HG03469 (cell line): ENCODE measurements around the gene OLIG2.

Experiments
- ATAC-seq: cut with Tn5 transposase; IDR thresholded peaks from one replicate; pipeline ENCODE4 v1.9.1; 2021; ENCODE audit warnings: mild to moderate bottlenecking, moderate library complexity, moderate number of reproducible peaks; ENCODE audit not compliant: unreplicated experiment

OLIG2 gene

DNA sequence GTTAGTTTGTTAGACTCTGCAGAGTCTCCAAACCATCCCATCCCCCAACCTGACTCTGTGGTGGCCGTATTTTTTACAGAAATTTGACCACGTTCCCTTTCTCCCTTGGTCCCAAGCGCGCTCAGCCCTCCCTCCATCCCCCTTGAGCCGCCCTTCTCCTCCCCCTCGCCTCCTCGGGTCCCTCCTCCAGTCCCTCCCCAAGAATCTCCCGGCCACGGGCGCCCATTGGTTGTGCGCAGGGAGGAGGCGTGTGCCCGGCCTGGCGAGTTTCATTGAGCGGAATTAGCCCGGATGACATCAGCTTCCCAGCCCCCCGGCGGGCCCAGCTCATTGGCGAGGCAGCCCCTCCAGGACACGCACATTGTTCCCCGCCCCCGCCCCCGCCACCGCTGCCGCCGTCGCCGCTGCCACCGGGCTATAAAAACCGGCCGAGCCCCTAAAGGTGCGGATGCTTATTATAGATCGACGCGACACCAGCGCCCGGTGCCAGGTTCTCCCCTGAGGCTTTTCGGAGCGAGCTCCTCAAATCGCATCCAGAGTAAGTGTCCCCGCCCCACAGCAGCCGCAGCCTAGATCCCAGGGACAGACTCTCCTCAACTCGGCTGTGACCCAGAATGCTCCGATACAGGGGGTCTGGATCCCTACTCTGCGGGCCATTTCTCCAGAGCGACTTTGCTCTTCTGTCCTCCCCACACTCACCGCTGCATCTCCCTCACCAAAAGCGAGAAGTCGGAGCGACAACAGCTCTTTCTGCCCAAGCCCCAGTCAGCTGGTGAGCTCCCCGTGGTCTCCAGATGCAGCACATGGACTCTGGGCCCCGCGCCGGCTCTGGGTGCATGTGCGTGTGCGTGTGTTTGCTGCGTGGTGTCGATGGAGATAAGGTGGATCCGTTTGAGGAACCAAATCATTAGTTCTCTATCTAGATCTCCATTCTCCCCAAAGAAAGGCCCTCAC, at the start of gene OLIG2:
Gene OLIG2, plus strand, starts transcription at position 447 of the 954 bp plus-strand sequence. CDS start 928 bp downstream, outside the sequence.
- no peak for ATAC-seq

DNA sequence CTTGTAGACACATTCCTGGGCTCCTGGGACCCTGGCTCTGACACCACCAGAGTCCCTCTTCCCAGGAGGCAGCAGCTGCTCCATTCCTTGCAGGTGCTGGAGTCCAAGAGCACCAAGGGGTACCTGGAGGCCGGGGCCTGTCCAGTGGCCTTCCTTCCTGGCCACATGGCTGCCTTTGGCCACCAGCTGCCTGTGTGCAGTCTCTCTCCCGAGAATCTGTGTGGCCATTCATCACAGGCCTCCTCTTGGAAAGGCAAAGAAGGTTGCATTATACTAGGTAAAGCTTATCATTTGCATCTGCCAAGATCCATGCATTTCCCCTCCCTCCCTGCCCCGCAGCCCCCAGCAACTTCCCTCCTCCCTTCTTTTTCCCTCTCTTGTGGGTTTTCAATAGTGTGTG, 48.9 kb upstream of the OLIG2 start:
- ATAC-seq, result no peak

DNA sequence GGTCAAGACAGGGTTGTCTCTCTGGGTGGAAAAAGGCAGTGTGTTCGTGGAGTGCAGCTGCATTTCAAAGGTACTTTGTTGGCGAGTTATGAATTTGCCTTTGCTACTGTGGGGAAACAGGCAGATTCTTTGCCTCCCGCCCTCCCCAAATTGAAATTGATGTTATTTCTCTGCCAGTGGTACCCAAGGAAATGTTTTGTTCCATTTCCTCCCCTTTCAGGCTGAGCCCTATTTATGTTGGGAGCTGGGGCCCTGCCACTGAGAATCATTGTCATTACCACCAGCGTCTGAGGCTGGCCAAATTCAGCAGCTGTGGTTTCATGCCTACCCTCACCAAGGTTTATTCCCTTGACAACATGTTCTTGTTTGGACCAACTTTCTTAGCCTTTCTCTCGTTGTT, 48.5 kb upstream of the OLIG2 start:
- no peak for ATAC-seq

- no peak for ATAC-seq
Observed at GRCh38 chr21:32978331-32979270, 47.1 kb upstream of the OLIG2 start.

- ATAC-seq, result no peak
Observed at GRCh38 chr21:32979598-32980268, 46.0 kb upstream of the OLIG2 start.

GRCh38 chr21:32981096-32981495, 44.6 kb upstream of the OLIG2 start:
- no peak for ATAC-seq

DNA sequence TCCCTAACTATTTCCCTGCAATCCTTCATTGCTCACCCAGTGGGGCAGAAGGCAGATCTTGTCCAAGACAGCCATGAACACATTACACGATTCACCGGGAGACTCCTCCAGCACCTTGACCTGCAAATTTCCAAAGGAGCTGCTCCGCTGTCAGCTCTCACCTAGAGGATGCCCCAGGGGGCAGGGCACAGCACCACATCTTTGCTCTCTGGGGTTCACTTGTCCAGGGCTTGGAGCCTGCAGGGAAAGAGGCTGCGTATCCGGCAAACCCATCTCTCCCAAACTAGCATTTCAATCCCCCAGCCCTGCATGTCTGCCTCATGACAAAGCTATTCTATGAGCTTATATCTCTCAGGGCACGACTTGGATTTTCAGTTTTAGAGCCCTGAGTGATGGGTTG, 35.1 kb upstream of the OLIG2 start:
- no peak for ATAC-seq

GRCh38 chr21:32991361-32991760, 34.4 kb upstream of the OLIG2 start:
- no peak for ATAC-seq

GRCh38 chr21:32993894-32994293, 31.8 kb upstream of the OLIG2 start:
- ATAC-seq, result no peak

DNA sequence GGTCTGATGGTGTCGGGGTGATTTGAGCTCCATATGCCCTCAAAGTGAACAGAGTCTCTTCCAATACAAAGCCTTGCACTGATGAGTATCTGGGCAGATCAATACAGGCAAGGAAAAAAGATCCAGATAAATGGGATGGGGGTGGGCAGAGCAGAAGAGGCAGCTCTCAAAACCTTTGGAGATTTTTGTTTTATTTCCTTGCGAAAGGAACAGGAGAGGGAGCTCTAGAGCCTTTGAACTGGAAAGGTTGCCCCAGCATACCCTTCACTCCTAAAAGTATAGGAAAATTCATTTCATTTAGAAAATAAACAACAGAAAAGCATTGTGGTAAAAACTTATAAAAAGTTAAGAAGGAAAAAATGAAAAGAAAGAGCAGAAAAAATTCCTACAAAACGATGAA, 31.4 kb upstream of the OLIG2 start:
- no peak for ATAC-seq

- ATAC-seq, result no peak
Observed at GRCh38 chr21:33007747-33008146, 18.0 kb upstream of the OLIG2 start.

DNA sequence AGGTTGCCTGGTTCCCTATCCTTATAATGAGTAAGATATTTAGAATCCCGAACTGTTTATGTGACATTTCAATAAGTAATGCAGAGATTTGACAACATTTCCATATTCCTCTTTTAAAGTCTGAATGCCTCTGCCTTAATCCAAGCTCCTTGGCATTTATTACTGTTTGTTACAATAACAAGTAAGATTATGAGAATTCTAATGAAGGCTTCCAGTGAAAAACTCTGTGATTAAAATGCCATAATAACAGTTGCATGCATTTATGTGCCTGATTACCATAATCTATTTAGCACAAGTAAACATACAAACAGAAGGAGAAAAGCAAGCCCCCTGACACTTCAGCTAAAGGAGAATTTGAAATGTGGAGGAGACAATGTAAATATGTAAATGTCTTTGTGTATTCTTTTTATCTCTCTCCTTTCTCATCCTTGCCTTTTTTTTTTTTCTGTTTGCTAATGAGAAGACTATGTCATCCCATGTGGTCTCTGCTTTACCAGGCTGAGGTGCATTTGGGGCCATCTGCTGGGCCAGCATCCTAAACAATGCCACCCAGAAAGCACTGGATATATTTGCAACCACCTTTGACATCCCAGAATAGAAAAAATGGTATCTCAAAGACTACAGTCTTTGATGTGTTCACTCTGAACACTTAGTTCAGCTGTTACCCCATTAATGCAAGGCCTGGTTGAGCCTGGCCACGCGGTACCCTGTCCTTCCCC, 17.2 kb upstream of the OLIG2 start:
- no peak for ATAC-seq

DNA sequence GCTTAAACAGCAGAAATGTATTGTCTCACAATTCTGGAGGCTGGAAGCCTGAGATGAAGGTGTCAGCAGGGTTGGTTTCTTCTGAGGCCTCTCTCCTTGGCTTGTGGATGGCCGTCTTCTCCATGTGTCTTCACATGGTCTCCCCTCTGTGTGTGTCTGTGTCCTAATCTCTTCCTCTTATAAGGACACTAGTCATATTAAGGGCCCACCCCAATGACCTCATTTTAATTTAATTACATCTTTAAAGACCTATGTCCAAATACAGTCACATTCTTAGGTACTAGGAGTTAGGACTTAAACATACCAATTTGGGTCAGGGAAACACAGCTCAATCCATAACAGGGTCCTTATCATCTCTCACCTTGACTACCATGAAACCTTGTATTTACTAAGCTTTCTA, 14.8 kb upstream of the OLIG2 start:
- no peak for ATAC-seq

- no peak for ATAC-seq
Observed at GRCh38 chr21:33011462-33011861, 14.3 kb upstream of the OLIG2 start.

GRCh38 chr21:33013626-33014025, 12.1 kb upstream of the OLIG2 start:
- no peak for ATAC-seq

DNA sequence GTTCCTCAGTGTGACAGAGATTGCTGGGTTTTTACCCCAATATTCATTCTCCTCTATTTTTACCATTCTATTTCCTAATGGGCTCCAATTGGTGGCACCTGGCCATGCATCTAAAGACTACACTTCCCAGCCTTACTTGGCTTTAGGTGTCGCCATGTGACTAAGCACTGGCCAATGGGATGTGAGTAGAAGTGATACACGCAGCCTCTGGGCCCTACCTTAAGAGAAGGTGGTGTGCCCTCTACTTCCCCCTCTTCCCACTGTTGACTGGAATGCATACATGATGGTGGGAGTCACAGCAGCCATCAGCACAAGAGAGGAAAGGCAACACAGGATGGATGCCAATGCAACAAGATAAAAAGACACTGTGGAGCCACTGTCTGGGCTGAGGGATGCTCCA, 11.4 kb upstream of the OLIG2 start:
- no peak for ATAC-seq

GRCh38 chr21:33015096-33015495, 10.6 kb upstream of the OLIG2 start:
- no peak for ATAC-seq

DNA sequence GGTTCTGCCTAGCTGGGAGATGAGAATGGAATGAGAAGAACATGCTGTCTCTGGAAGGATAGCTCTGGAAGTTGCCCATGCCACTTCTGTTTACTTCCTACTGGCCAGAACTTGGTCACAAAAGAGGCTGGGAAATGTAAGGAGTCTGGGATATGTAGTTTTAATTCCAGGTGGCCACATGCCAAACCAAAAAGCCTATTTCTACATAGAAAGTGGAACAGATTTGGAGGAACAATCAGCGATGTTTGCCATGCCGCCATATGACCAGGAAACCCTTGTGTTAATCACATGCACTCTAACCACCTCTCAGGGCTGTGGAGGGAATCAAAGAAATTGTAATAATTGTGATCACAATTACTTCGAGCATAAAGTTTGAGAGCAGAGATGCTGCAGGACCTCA, 10.0 kb upstream of the OLIG2 start:
- ATAC-seq, result no peak

GRCh38 chr21:33018707-33019465, 6.8 kb upstream of the OLIG2 start:
- no peak for ATAC-seq

- ATAC-seq, result no peak
Observed at GRCh38 chr21:33019516-33019884, 6.2 kb upstream of the OLIG2 start.
